NK-92 (cell line): ENCODE data around the gene SAYSD1.
"Not testable (repeated sequence)": the region's sequence is repeated elsewhere in the genome, so short reads cannot be mapped to it uniquely, and the experiment has no call there.

Source experiments
- DNase-seq: peaks from one replicate; lab custom pipeline; 2025; ENCODE audit not compliant: unreplicated experiment; lab: John Stamatoyannopoulos, UW

SAYSD1 gene, protein sequence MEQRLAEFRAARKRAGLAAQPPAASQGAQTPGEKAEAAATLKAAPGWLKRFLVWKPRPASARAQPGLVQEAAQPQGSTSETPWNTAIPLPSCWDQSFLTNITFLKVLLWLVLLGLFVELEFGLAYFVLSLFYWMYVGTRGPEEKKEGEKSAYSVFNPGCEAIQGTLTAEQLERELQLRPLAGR

DNA sequence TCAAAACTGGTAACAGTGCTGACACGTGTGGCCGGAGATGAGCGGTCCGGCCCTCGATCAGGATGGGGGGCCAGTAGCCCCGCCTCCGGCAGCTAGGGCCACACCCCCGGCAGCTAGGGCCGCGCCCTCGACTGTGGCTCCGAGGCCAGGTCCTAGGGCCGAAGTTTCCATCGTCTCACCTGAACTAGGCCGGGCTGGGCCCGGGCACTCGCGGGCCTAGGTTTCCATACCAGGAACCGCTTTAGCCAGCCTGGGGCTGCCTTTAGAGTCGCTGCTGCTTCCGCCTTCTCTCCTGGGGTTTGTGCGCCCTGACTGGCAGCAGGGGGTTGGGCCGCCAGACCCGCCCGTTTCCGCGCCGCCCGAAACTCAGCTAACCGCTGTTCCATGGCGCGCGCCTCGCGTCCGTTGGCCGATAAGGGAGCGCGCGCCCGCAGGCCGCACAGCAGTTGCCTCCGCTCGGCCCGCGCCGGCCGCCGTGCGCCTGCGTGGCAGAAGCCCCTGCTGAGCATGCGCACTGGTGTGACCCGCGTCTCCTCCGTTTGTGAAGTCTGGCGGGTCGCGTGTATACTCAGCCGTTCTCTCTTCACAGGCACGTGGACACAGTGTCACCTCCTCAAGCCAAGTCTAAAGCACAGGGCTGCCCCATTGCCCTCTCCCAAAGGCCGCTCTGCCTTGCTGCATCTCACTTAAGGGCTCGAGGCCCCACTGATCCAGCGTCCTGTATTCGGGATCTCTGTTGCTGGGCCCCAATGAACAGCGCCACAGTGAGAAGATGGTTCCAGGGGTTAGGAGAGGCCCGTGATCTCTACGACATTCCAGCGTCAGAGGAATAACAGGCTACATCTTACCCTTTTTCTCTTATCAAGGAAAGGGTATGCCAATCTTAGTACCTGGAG, at the start of gene SAYSD1:
TSS of gene SAYSD1 (minus strand) at position 483 of the 896 bp plus-strand sequence. CDS start at position 386, 97 bp downstream.
- DNase-seq, result peak; percentile 48

DNA sequence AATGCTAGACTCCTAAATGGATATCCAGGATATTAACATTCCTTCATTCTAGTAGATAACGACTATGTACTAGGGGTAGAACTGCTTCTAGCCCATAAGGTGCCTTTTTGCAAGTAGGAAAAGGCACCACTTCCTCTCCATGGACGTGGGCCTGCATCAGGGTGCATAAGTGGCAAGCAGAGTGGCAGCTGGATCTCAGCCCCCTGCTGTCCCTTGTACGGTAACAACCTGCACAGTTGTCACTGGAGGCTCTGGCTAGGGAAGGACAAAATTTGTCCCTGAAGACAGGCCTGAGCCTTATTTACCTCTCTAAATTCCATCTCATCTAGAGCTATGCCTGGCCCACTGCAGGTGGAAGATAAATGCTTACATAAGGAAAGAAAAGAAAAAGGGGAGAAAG, 42.5 kb upstream of the SAYSD1 start:
- DNase-seq, result no peak

DNA sequence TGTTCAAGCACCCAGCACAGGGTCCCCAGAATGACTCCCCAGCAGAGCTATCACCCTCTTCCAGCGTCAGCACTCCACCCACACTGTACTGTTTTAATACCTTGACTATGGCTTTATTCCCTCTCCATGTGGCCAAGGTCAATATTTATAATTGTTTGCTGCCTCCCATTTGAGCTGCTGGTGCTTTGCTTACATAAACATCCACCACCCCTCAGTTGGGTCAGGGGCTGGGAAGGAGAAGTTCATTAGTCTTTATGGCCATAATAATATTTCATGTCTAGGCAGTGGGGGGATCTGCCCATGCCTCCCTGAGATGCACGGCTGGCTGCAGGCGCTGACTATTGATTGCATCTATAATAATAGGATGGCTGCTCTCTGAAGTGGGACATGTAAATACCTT, 41.8 kb upstream of the SAYSD1 start:
- DNase-seq, result no peak

DNA sequence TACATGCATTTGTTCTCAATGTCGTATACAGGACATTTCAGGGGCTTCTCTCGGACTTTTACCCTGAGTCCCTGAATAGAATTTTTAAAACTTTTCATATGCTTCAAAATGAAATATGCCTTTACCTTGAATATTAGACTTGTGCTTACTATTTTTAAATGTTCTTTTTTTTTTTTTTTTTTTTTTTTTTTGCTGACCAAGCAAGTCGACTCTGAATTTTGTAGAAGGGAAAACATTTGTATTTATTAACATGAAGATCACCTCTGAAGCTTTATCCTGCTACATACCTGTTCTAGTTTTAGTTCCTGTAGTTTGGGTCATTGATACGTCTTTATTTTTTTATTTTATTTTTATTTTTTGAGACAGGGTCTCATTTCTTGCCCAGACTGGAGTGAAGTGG, 39.7 kb upstream of the SAYSD1 start:
- DNase-seq, result no peak

DNA sequence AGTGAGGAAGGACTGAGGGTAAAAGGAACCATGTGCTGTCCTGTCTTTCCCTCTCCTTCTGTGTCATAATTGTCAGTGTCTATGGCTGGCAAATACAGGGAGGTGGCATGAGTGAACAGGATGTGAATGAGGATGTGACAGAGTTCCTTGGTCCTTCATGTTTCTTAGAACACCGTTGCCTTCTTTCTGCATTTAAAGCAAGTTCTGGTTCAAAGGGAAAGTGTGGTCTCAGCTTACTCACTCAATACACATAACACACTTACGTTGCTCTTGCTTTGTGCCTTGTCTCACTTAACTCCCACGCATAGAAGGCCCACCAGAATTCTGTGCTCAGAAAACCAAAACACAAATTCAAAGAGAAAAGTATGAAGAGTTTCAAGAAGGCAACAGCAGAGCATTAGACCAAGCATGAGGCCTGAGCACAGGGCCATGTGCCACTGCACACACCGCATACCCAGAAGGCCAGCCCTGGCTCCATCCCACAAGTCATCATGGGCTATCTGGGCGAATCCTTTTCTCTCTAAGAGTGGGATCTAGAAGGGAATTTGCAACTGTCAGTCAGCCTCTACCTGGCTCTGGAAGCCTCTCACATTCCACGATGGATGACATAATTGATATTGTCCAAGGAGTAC, 38.9 kb upstream of the SAYSD1 start:
- no peak for DNase-seq

DNA sequence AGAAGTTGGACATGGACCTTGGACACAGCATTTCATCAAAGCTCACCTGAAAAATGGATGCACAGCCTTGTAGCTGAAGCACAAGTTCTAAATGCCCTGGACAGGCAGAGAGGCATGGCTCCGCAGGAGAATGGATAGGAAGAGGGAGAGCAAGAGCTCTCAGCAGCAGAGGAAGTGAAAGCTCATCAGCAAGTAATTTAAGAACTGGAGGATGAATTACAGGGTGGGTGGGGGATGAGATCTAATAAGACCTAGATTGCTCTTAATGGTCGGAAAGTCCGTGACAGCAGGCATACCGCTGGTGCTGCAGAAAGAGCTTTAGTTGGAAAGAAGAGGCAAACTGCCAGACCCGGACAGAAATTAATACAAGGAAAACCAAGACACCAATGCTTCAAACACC, 37.3 kb upstream of the SAYSD1 start:
- no peak for DNase-seq

DNA sequence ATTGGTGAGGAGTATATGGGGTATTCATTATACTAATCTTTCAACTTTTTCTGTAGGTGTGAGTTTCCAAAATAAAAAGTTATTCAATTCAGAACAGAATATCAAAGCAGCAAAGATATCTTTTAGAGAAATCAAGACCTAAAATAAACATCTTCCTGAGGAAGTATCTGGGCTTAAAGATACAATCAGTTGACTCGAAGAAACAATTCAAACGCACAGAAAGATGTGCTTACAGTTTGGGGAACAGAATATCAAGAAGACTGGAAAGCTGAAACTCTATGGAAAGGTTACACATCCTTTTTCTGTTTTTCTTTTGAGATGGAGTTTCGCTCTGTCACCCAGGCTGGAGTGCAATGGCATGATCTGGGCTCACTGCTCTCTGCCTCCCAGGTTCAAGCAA, 36.2 kb upstream of the SAYSD1 start:
- no peak for DNase-seq

DNA sequence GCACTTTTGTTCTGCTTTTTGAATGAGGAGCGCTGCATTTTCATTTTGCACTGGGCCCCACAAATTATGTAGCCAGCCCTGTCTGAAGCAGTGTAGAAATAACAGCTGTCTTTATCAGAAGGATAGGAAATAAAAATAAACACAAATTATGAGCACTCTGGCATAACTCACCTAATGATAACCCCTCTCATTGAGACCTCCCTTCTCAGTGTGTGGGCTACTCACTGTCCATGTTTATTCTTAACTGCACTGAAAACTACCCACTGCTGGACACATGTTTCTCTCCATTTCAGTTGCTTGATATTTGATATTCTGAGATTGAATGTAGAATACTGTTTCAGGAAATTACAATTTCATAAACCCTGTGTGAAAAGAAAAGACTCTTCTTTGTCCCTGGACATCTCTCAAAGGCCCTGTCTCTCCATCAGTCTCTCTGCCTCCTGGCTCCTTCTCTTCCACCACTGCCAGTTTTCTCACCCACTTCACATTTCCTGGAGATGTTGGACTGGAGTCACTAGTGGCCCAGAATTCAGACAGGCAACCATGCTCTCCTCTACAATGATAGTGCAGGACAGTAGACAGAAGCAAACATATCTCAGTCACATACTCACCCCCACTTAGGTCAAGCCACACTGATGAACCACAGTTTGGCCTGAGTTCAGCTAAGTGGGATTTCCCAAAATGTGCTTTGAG, 29.6 kb upstream of the SAYSD1 start:
- no peak for DNase-seq

DNA sequence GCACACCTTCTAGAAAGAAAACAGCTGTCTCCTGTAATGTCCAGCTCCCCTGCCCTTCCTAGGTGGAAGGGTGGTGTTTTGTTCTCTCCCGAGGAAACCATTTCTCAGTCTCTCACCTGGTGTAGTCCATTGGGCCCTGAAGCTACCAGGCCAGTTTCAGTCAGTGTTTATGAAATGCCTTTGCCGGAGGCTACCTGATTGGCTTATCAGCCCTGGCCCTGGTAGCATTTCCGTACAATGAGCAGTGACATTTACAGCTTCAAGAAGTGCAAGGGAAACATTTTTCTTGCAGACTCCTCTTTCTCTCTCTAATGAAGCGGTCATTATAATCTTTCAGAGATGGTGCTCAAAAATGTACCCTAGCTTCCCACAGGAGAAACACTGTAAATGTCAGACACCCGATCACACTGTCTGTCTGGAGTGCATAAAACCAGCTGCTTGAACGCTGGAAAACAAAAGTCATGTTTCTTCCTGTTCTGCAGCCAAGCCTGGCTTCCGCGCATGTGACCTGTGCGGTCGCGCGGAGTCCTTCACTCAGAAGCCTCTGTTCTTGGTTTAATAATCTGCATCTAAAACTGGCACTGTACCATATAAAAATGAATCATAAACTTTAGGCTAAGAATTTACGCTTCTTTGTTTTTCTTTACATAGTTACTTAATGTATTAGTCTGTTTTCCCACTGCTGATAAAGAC, 28.4 kb upstream of the SAYSD1 start:
- no peak for DNase-seq

DNA sequence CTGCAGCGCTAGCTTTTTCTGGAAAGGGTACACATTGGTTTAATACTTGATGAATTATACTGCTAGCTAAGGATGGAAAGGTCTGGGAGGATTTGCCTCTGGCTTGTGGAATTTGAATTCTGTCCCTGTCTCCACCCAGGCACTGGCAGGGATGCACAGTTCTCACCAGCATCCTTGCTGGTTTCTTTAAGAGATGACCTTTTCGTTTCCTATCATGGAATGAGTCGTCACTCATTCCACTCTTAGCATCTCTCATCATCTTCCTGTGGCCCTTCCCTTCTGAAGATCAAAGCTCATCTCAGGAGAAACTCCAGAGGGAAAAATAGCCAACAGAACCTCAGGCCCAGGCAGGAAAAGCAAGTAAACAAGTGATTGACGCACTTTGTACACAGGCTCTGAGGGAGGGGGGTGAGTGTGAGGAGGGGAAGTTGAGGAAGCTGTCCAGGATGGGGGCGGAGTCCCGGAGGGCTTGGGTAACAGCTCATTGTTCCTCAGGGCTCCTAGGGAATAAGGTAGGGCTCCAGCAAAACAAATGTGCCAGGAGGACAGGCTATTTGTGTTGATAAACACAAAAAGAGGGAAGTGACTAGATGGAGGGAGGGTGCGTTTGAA, 25.7 kb upstream of the SAYSD1 start:
- no peak for DNase-seq

DNA sequence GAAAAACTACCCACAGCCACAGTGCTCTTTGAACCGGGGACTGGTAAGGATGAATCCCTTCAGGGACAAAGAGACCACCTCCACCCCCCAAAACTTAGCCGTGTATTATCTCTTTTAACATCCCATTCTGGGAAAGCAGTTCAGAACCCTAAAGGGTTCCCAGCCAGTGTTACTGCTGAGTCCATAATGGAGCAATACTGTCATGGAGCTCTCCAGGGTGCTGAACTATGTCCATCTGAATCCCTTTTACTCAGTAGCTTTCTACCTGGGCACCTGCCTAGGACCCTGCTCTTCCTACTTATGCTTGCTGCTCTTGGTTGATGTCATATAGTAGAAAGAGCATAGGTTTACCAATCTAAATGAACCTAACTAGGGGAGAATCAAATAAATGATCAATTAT, 22.3 kb upstream of the SAYSD1 start:
- DNase-seq, result no peak

DNA sequence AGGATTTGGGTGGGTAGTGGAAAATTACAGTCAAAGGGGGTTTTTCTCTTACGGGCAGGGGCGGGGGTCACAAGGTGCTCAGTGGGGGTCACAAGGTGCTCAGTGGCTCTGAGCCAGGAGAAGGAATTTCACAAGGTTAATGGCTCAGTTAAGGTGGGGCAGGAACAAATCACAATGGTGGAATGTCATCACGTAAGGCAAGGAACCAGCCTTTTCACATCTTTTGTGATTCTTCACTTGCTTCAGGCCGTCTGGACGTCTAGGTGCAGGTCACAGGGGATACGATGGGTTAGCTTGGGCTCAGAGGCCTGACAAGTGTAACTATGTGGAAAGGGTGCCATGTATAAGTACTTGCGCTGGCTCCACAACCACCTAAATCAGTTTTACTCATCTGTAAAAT, 21.2 kb upstream of the SAYSD1 start:
- DNase-seq, result not testable (repeated sequence)

DNA sequence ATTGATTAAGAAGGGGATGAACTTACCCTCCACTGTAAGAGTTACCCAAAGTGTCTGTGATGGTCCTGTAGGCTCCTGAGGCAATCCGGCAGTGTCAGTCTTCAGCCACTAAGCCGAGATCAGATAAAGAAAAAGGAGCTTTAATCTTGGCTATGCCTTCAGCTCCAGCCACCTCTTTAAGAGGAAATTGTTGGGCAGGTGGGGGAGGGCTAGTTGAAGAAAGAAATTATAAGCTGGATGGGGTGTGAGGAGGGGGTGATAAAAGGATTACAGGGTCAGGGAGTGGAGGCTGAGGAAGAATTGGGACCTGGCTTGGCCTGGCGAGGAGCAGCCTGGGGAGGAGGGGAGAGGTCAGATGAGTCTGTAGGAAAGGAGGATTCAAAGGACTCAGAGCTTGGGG, 19.8 kb upstream of the SAYSD1 start:
- not testable (repeated sequence) for DNase-seq

DNA sequence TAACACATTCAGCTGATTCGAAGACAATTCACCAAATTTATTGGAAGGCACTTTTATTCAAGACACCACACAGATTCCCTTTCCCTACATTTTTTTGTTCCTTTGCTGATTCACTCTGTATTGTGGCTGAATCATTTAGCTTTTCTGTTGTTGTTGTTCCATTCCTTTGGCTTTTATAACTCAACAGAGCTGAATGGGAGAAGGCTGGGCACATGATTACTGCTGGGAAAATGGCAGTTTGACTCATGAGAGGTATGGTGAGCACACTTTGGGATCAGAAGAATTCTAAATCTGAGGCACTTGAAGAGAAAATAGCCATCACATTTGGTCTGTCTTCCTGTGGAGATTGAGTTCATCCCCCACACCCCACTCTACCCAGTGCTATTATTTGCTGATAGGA, 15.7 kb upstream of the SAYSD1 start:
- no peak for DNase-seq

DNA sequence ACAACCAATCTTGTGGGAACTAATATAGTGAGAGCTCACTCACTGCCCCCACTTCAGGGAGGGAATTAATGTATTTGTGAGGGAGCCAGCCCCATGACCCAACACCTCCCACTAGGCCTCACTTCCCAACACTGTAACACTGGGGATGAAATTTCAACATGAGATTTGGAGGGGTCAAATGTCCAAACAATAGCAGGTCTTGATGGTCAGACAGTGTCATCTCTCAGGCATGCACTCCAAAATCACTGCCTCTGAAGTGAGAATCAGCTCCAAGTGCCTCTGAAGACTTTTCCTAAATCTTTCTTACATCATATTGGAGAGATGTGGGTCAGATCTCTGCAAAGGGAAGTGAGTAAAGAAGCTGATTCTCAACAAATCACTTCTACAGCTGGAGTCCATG, 13.8 kb upstream of the SAYSD1 start:
- no peak for DNase-seq

DNA sequence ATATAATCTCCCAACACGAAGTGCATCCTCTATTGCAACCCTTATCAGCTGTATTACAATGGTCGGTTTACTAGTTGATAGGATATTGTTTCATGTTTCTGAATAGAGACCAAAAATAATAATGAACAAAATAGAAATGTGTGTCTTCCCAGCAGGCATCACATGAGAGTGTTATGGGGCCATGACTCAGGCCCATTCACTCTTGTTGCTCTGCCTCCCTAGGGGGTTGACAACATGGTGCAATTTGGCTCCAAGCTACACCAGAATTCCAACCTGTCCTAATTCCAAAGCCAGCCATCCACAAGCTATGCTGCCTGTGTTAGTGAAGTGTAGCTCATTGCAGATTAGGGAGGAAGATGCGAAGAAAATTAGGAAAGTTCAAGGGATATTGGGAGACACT, 13.1 kb upstream of the SAYSD1 start:
- no peak for DNase-seq

DNA sequence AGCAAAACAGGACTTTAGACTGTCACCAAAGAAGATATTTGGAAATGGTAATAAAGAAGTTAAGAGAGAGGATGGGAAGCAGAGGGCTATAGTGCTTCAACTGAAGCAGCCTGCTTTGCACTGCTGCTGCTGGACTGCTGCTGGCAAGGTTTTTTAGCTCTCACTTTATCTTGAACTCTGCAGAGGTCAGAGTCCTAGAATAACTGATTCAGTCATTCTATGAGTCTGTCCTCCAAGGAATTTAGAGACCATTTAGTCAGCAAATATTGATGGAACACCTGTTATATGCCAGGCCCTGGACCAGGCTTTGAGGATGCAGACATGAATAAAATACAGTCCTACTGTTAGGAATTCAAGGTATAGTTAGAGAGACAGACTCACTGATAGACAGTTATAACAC, 9.1 kb upstream of the SAYSD1 start:
- DNase-seq, result no peak

DNA sequence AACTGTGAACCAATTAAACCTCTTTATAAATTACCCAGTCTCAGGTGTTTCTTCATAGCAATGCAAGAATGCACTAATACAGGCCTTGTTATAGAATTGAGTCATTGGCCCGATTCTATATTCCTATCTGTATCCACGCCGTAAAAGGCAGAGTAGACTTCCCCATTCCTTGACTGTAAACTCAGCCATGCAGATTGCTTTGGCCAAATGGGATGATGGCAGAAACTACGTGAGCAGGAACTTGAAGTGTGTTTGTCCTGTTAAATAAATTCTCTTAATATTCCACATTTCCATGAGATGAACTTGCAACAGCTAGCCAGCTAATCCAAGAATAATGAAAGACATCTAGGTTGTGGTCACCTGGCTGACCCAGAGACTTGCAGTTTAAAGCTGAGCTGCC, 3.9 kb upstream of the SAYSD1 start:
- no peak for DNase-seq

DNA sequence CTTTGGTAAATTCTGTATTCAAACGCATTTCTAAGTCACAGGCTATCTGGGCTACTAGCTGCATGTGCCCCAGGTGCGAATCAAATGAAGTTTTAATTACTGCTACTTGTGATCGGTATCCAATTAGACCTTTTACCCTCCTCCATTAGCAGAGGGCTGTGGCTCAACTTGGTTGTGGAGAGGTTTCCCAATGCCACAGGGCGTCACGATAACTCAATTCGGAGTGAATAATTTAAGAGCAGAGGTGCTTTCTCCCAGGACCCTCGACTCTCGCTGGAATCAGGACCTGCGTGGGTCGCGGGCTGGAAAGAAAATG, 640 bp downstream of the SAYSD1 start:
- no peak for DNase-seq

DNA sequence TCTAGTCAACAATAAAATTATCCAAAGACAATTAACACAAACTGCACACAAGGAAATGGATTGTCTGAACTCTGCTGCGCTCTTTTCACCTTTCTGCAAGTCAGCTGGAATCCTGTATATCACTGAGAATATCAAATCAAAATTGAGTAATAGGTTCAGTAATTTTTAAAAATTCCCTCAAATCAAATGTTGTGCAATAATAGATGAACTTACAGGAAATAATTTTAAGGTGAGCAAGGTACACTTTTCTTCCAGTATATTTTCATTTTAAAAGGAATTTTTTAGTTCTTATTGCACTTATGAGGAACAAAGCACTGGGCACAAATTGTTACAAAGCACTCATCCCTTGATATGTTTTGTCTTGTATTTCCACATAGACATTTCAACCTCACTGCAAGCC, 1.2 kb downstream of the SAYSD1 start:
- DNase-seq, result no peak

DNA sequence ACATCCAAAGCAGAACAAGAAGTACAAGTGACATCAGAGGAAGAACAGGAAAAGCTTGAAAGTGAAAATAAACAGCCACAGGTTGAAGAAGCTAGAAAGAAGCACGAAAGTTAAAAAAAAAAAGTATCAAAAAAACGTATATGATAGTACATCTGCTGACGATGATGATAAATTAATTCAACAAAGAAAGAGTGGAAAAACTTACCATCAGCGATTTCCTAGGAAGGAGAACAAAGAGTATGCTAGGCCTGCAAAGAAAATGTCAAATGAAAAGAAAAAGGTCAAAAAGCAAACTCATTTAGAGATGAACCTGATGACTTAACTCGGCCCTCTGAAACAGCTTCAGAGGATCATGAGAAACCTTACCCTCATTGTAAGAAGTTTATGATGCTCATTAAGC, 3.7 kb downstream of the SAYSD1 start:
- no peak for DNase-seq
